HFFc6 (cell line): Measurements from ENCODE around the gene ZBTB14. TPM values are rescaled to one million over a fixed set of nuclear protein-coding genes. Genes with fewer than 3 reads are reported as not detected.

Experiments
- DNase-seq: peaks from one replicate; pipeline ENCODE4 v3.0.0-alpha.2; 2018
- H3K27ac Mint-ChIP-seq: 2 replicates; pipeline ENCODE4 v1.8.0; 2020; ENCODE audit warnings: mild to moderate bottlenecking, mixed read lengths
- H3K27me3 Mint-ChIP-seq: 2 replicates; pipeline ENCODE4 v1.8.0; 2021; ENCODE audit warnings: mild to moderate bottlenecking, moderate library complexity, mixed read lengths; ENCODE audit not compliant: insufficient read depth
- H3K36me3 Mint-ChIP-seq: 2 replicates; pipeline ENCODE4 v1.8.0; 2021; ENCODE audit warnings: low read depth, mixed read lengths
- H3K4me1 Mint-ChIP-seq: 2 replicates; pipeline ENCODE4 v1.8.0; 2020; ENCODE audit warnings: low read depth, mixed read lengths
- H3K4me3 Mint-ChIP-seq: 2 replicates; pipeline ENCODE4 v1.8.0; 2020; ENCODE audit warnings: mild to moderate bottlenecking, moderate library complexity, mixed read lengths
- H3K9me3 Mint-ChIP-seq: 2 replicates; pipeline ENCODE4 v1.8.0; 2020; ENCODE audit warnings: mild to moderate bottlenecking, mixed read lengths
- CTCF ChIP-seq: fragments of 200-600 bp; sonication (generic); IDR thresholded peaks from 2 replicates; pipeline ENCODE4 v1.5.0; 2021; ENCODE audit warnings: antibody characterized with exemption, mild to moderate bottlenecking
- total RNA-seq, 6 experiments: library from RNA; stranded (reverse); fragmentation: NEBNext Ultra II Directional; extraction: Animal tissue kit (Norgen Biotek cat#: 25700); gene quantifications; 2 replicates in 1 of 6; 3 replicates in 5 of 6; pipeline ENCODE4 v1.2.3, GENCODE V29; 2021

ZBTB14 gene
- total RNA-seq, 6 experiments from 2014 or later: 5.9 to 6.6 (median 6.3) TPM

- H3K9me3 Mint-ChIP-seq: 0 out of 2 replicates have a peak, but pooled peaks cover 5% of the 10 kb centered on the region
- TF ChIP-seq CTCF: no peak
- no peak for DNase-seq
- H3K27ac Mint-ChIP-seq: no peak overlapping the region
- no peaks in the 10 kb centered on the region for H3K36me3 Mint-ChIP-seq
- H3K27me3 Mint-ChIP-seq: peaks cover 1% of the 10 kb centered on the region; the same call in 1 of the 2 replicates
- no peaks in the 10 kb centered on the region for H3K4me1 Mint-ChIP-seq
- H3K4me3 Mint-ChIP-seq: no peak overlapping the region
These were observed 18.6 kb downstream of the ZBTB14 start for GRCh38 chr18:5276947-5277346.

- no peaks in the 10 kb centered on the region for H3K36me3 Mint-ChIP-seq
- DNase-seq: no peak
- H3K4me3 Mint-ChIP-seq: no peak overlapping the region
- 0 out of 2 replicates have a peak, but pooled peaks cover 5% of the 10 kb centered on the region for H3K9me3 Mint-ChIP-seq
- TF ChIP-seq CTCF: no peak
- H3K27me3 Mint-ChIP-seq: peaks cover 1% of the 10 kb centered on the region; the same call in 1 of the 2 replicates
- no peaks in the 10 kb centered on the region for H3K4me1 Mint-ChIP-seq
- H3K27ac Mint-ChIP-seq: no peak overlapping the region
These were observed 19.7 kb downstream of the ZBTB14 start for GRCh38 chr18:5275872-5276271.

- peaks cover 16% of the 10 kb centered on the region for H3K9me3 Mint-ChIP-seq
These were observed 26.7 kb downstream of the ZBTB14 start for GRCh38 chr18:5268874-5269273.

GRCh38 chr18:5266721-5267120, 28.8 kb downstream of the ZBTB14 start:
- Mint-ChIP-seq H3K4me1 (no peaks in the 10 kb centered on the region), H3K27me3 (no peaks in the 10 kb centered on the region), H3K27ac (no peak overlapping the region), H3K9me3 (peaks cover 17% of the 10 kb centered on the region), H3K36me3 (no peaks in the 10 kb centered on the region), H3K4me3 (no peak overlapping the region)
- TF ChIP-seq CTCF: no peak
- DNase-seq: no peak

More at GRCh38 chr18:5268874-5269273, 26.7 kb downstream of the ZBTB14 start:
- H3K4me1 Mint-ChIP-seq: no peaks in the 10 kb centered on the region
- H3K36me3 Mint-ChIP-seq: no peaks in the 10 kb centered on the region
- no peak overlapping the region for H3K27ac Mint-ChIP-seq
- no peaks in the 10 kb centered on the region for H3K27me3 Mint-ChIP-seq
- H3K4me3 Mint-ChIP-seq: no peak overlapping the region
- DNase-seq: no peak
- TF ChIP-seq CTCF: no peak

- no peak overlapping the region for H3K27ac Mint-ChIP-seq
- 0 out of 2 replicates have a peak, but pooled peaks cover 3% of the 10 kb centered on the region for H3K27me3 Mint-ChIP-seq
- H3K36me3 Mint-ChIP-seq: no peaks in the 10 kb centered on the region
- no peak overlapping the region for H3K4me3 Mint-ChIP-seq
- 0 out of 2 replicates have a peak, but pooled peaks cover 12% of the 10 kb centered on the region for H3K4me1 Mint-ChIP-seq
- H3K9me3 Mint-ChIP-seq: no peaks in the 10 kb centered on the region
- no peak for DNase-seq
- TF ChIP-seq CTCF: no peak
These were observed 41.6 kb downstream of the ZBTB14 start for GRCh38 chr18:5253910-5254309.
